Fibroblast of skin of left biceps (primary cell): ENCODE results near the gene NEURL1.
"Not testable (repeated sequence)": the region's sequence is repeated elsewhere in the genome, so short reads cannot be mapped to it uniquely, and the experiment has no call there.

ENCODE experiments used
- DNase-seq, 2 experiments: peaks; one replicate each; pipeline ENCODE4 v3.0.0-alpha.2; 2013; ENCODE audit warnings: low read depth in 2 of 2

NEURL1 gene

GRCh38 chr10:103514244-103514643 lies 20.7 kb downstream of the NEURL1 start:
- no peak for DNase-seq

- no peak for DNase-seq
Observed at GRCh38 chr10:103517234-103518085, 24.0 kb downstream of the NEURL1 start.

DNA sequence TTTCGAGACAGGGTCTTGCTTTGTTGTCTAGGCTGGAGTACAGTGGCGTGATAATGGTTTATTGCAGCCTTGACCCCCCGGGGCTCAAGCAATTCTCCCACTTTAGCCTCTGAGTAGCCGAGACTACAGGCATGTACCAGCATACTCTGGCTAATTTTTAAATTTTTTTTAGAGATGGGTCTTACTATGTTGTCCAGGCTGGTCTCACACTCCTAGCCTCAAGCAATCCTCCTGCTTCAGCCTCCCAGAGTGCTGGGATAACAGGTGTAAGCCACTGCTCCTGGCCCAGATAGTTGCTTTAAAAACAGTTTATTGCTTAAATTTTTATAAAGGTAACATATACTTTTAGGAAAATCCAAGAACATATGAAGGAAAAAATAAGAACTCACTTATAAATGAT lies 26.3 kb downstream of the NEURL1 start:
- no peak for DNase-seq

- DNase-seq = not testable (repeated sequence)
Observed at GRCh38 chr10:103522006-103522405, 28.5 kb downstream of the NEURL1 start.

- DNase-seq = no peak
Observed at GRCh38 chr10:103523683-103524082, 30.2 kb downstream of the NEURL1 start.

GRCh38 chr10:103525901-103526300 lies 32.4 kb downstream of the NEURL1 start:
- DNase-seq = no peak

DNA sequence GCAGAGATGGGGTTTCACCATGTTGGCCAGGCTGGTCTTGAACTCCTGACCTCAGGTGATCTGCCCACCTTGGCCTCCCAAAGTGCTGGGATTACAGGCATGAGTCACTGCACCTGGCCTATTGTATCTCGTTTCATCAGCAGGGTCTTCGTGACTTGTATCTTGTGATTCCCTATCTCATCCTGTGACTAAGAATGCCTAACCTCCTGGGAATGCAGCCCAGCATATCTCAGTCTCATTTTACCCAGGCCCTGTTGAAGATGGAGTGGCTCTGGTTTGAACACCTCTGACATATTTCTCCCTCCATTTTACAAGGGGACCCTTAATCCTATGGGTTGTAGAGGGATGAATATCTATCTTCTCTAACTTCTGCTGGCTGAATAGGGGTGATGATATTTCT lies 34.0 kb downstream of the NEURL1 start:
- DNase-seq = not testable (repeated sequence)

- no peak for DNase-seq
Observed at GRCh38 chr10:103528549-103528948, 35.0 kb downstream of the NEURL1 start.

DNA sequence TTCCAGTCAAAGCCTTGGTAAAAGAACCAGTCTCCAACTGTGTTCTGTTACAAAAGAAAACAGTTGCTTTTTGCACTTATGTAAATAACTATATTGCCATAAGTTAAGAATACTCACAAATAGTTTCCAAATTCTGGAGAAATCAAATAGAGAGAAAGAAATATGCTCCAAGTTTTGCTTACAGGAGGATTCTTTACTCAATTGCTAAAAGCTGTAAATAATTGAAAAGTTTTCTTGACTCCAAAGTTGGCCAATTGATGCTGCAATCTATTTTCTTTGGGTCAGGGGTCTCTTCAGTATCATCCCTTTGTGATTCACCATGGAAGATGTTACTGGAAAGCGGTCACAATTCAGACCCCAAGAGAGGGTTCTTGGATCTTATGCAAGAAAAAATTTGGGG lies 36.0 kb downstream of the NEURL1 start:
- no peak for DNase-seq

GRCh38 chr10:103533827-103534226 lies 40.3 kb downstream of the NEURL1 start:
- DNase-seq = no peak

DNA sequence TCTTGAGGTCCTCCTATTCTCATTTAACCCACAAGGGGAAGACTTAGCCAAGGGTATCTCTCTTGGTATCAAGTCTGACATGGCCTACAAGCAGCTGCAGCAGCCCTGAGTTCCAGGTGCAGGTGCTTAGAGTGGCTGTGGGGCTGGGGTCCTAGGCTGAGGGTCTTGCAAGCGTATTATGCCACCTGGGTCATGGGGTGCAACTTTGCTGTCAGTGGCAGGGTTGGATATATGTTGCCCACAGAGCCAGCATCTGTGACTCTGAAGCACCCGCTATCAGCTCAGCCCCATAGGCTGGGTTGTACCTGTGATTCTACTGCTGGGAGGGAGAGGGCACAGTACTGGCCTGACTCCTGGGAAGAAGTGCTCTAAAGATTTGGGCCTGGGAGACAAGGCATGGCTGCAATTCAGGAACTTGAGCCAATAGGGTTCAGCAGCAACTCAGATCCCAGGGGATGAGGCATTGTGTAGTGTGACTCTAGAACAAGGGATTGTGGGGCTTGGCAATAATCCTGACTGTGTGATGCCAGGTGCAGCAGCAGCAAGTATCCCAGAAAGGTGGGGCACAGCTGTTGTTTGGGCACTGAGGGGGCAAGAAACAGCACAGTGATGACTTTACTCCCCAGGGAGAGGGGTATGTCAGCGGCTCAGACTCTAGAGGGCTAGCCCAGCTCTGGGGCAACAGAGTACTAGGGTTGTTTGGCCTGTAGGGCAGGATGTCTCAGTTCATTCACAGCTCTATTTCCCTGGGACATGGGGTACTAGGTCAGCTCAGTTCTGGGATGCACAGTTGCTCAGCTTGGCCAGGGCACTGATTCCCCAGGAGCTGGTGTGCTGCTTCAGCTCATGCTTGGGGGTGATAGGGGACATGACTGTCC lies 41.4 kb downstream of the NEURL1 start:
- no peak for DNase-seq

DNA sequence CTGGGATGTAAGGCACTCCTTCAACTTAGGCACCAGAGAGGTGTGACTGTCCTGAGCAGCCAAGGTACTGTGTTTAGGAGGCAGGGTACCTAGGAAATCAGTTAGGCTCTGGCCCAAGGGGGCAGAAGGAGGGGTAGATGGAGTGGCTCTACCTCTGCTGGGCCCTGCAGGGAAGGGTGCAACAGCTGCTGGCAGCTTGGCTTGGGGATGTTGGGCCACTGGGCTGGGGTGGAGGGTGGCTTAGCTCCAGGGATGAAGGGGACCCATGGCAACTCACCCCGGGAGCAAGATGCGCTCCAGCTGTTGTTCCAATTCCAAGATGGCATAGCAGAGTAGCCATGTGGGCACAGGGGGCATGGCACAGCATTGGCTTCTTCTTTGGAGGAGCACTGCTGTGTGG lies 42.1 kb downstream of the NEURL1 start:
- DNase-seq = no peak

GRCh38 chr10:103539751-103540150 lies 46.2 kb downstream of the NEURL1 start:
- no peak for DNase-seq

DNA sequence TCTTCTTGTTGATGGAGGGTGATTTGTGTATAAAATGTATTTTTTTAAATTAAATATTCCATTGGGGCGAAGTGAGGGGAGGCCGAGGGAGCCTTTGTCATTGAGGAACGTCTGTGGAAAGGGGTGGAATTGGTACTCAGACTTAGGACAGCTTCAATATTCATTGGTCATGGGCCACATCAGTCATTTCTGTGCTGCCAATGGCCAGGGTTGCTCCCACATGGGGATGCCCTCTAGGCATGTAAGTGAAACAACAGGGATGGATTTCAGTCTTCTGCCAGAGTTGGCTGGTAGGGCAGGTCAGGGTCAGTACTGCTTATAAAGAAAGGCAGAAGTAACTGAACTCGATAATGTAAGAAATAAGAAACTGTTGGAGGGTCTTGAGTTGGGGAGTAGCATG lies 47.2 kb downstream of the NEURL1 start:
- DNase-seq = no peak

- no peak for DNase-seq
Observed at GRCh38 chr10:103541616-103542015, 48.1 kb downstream of the NEURL1 start.

- DNase-seq = peak in 1 of 2 experiments; percentile 7
Observed at GRCh38 chr10:103542764-103543616, 49.5 kb downstream of the NEURL1 start.

GRCh38 chr10:103543617-103544525 lies 50.4 kb downstream of the NEURL1 start:
- DNase-seq = no peak

DNA sequence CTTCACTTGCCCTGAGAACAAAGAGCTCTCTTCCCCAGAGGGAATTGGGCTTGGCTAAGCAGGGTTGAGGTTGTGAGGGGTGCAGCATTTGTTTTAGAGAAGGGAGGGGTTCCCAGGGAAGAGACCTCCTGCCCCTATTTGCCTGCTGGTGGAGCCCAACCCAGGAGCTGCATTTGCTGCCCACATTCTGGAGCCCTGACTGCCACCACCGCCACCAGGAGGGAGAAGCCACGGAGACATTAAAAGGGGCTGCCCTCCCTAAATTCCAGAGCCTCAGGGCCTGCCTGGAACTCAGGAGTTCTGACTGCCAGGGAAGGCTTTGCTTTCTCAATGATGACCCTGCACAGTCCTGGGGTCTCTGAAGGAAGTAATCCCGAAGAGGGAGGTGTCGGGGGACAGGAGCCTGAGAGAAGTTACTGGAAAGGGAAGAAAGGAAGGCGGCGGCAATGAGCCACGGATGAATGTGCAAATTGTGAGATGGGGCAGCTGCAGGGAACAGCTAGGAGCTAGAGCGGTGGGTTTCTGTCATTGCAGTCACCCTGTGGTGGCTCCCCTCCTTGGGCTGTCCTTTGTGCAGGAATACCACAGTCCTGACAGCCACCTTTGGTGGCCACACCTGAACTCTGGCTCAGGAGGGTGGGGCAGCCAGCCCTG lies 51.3 kb downstream of the NEURL1 start:
- no peak for DNase-seq

DNA sequence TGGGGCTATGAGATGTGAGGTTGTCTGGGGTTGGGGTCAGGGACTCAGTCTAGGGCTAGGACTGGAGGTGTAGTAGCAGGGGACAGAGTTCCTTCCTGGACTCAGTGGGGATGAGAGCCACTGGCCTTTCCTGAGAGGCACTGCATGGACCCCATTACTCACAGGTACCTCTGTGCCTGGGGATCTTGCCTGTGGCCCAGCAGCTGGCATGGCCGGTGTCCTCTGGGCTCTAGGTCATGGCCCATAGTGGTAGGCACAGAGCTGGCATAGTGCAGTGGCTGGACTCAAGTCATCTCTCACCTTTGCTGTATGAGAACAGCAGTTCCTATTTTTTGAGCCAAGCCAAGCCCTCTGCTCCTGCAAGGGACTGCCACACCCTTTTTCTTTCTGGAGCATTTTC lies 51.9 kb downstream of the NEURL1 start:
- no peak for DNase-seq

GRCh38 chr10:103545771-103546281 lies 52.3 kb downstream of the NEURL1 start:
- DNase-seq = no peak
